GM23248 (cell line): ENCODE data around the gene MAFG. TPM values are rescaled to one million over a fixed set of nuclear protein-coding genes. Genes with fewer than 3 reads are reported as not detected.

Experiments used
- DNase-seq: peaks from one replicate; pipeline ENCODE4 v3.0.0-alpha.2; 2015
- H2AFZ ChIP-seq: fragments of 200-600 bp; sonication (generic); 2 replicates; pipeline ENCODE4 v1.6.1; 2016; ENCODE audit warnings: antibody characterized with exemption
- H3F3A ChIP-seq: fragments of 200-600 bp; sonication (generic); 2 replicates; pipeline ENCODE4 v1.6.1; 2016; ENCODE audit warnings: mild to moderate bottlenecking, antibody characterized with exemption, mixed run types; ENCODE audit not compliant: insufficient read depth
- H3K27ac ChIP-seq: fragments of 200-600 bp; sonication (generic); 2 replicates; pipeline ENCODE4 v1.5.1; 2016; ENCODE audit warnings: mild to moderate bottlenecking
- H3K27me3 ChIP-seq: fragments of 200-600 bp; sonication (generic); replicated peaks from 2 replicates; pipeline ENCODE4 v1.6.1; 2016; ENCODE audit warnings: mild to moderate bottlenecking; ENCODE audit not compliant: insufficient read depth
- H3K36me3 ChIP-seq: fragments of 200-600 bp; sonication (generic); 2 replicates; pipeline ENCODE4 v1.6.1; 2016; ENCODE audit warnings: low read depth, mild to moderate bottlenecking
- H3K4me1 ChIP-seq: fragments of 200-600 bp; sonication (generic); 2 replicates; pipeline ENCODE4 v1.6.1; 2016; ENCODE audit warnings: mild to moderate bottlenecking; ENCODE audit not compliant: insufficient read depth
- H3K4me2 ChIP-seq: fragments of 200-600 bp; sonication (generic); one replicate; pipeline ENCODE4 v1.6.1; 2016; ENCODE audit warnings: mild to moderate bottlenecking; ENCODE audit not compliant: unreplicated experiment
- H3K4me3 ChIP-seq: fragments of 200-600 bp; sonication (generic); 2 replicates; pipeline ENCODE4 v1.5.1; 2016; ENCODE audit warnings: mild to moderate bottlenecking
- H3K79me2 ChIP-seq: fragments of 200-600 bp; sonication (generic); 2 replicates; pipeline ENCODE4 v1.6.1; 2016; ENCODE audit warnings: mild to moderate bottlenecking; ENCODE audit not compliant: insufficient read depth
- H3K9ac ChIP-seq: fragments of 200-600 bp; sonication (generic); 2 replicates; pipeline ENCODE4 v1.6.1; 2016; ENCODE audit warnings: mild to moderate bottlenecking
- H3K9me2 ChIP-seq: fragments of 200-600 bp; sonication (generic); 2 replicates; pipeline ENCODE4 v1.6.1; 2016; ENCODE audit warnings: mixed run types, mild to moderate bottlenecking, moderate library complexity; ENCODE audit not compliant: insufficient read depth
- H3K9me3 ChIP-seq: fragments of 200-600 bp; sonication (generic); one replicate; pipeline ENCODE4 v1.6.1; 2017; ENCODE audit warnings: low read depth
- H4K20me1 ChIP-seq: fragments of 200-600 bp; sonication (generic); 2 replicates; pipeline ENCODE4 v1.6.0; 2016; ENCODE audit not compliant: insufficient read depth
- EZH2 ChIP-seq: fragments of 200-600 bp; sonication (generic); IDR thresholded peaks from 2 replicates; pipeline ENCODE4 v1.6.1; 2018; ENCODE audit warnings: antibody characterized with exemption, mild to moderate bottlenecking; ENCODE audit not compliant: insufficient read depth, poor library complexity, severe bottlenecking
- EZH2phosphoT487 ChIP-seq: fragments of 200-600 bp; sonication (generic); IDR thresholded peaks from 2 replicates; pipeline ENCODE4 v1.6.1; 2018; ENCODE audit warnings: antibody characterized with exemption, moderate library complexity, mild to moderate bottlenecking, low read depth; ENCODE audit not compliant: insufficient read depth
- WGBS, 2 experiments: methylation state at CpG; one replicate each; pipeline ENCODE4 v1.1.6; 2015 to 2017; ENCODE audit warnings: low lambda C conversion rate in 2 of 2, low coverage in 1 of 2; ENCODE audit errors: missing lambda C conversion rate in 2 of 2; 5-methylcytosine and 5-hydroxymethylcytosine counted together
- in situ Hi-C: fragments of 300-500 bp; cut with MboI; formaldehyde crosslinking; loops from 2 replicates; pipeline ENCODE4 v1.15.0; 2020
- polyA plus RNA-seq: library from polyadenylated mRNA; unstranded; fragments of >200 nt; fragmentation: Nextera tagmentation; extraction: Ambion mirVana; gene quantifications from 2 replicates; pipeline ENCODE4 v1.2.1, GENCODE V29; 2016
- total RNA-seq: library from RNA; depleted of rRNA; stranded (reverse); fragments of >200 nt; shearing (Covaris generic); gene quantifications from 2 replicates; pipeline ENCODE4 v1.2.3, GENCODE V29; 2014

Gene MAFG
- total and polyA plus RNA-seq, 2 experiments from 2014 or later, result 5.0 to 19.8 TPM

DNA sequence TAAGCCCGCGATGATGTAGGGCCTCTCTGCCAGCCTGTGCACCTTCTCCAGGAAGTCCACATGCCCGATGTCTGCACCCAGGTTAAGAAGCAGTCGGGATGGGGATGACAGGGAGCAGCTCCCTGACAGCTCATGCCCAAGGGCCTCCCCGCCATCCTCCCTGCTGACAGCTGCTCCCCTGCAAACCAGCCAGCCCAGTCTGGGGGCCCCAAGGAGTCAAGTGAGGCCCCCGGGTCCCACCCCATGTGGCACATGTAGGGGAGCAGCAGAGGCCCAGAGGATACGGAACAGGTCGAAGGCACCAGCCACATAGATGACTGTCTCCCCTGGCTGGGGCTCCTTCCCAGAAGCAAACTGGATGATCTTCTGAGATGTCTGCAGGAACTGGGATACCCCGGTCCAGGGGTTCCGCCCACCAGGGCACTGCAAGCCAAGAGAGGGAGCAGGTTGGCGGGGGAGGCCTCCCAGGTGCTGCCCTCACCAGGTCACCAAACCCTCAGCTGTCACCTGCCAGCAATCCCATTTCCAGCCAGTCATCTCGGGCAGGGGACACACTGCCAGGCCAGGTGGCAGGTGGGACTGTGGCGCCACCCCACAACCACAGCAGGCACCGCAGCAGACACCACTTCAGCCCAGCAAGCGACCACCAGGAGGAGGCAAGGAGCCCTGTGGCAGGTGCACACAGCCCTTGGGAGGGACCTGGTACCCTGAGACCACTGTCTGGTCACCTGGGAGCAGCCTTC, 20.9 kb downstream of the MAFG start:
- Histone ChIP-seq H3K4me1 (peaks cover 4% of the 10 kb centered on the region; the same call in 1 of the 2 replicates), H3K36me3 (no peaks in the 10 kb centered on the region), H3K27me3 (no peaks in the 10 kb centered on the region), H3F3A (no peaks in the 10 kb centered on the region), H4K20me1 (no peaks in the 10 kb centered on the region), H3K4me2 (no peak overlapping the region), H2AFZ (no peak overlapping the region), H3K4me3 (no peak overlapping the region), H3K9ac (no peak overlapping the region), H3K27ac (no peak overlapping the region), H3K9me3 (no peaks in the 10 kb centered on the region), H3K9me2 (no peaks in the 10 kb centered on the region), H3K79me2 (no peaks in the 10 kb centered on the region)
- no peak for TF ChIP-seq EZH2phosphoT487
- no peak for TF ChIP-seq EZH2
- in situ Hi-C loops, result no loop called here
- WGBS, 2 experiments, result 88% methylated on average over 14 to 15 of the region's 15 CpGs
- DNase-seq, result no peak

DNA sequence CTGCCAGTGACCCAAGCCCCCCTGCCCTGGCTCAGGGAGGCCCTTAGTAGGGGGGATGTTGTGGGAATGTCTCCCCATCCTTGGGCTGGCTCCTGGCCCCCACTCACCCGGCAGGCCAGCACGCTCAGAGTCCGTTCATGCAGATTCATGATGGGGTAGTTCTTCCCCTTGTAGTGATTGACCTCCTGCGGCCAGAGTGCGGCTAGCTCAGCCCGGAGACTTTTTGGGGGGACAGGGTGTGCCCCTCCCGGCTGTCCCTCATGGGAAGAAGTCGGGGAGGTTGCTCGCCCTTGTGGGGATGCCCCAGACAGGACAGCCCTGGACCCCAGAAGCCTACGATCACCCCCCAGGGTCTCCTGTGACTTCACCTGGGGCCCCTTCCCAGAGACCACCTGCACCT, 21.5 kb downstream of the MAFG start:
- peaks cover 4% of the 10 kb centered on the region; the same call in 1 of the 2 replicates for H3K4me1 ChIP-seq
- no peak overlapping the region for H3K4me2 ChIP-seq
- TF ChIP-seq EZH2phosphoT487, result no peak
- no peak for TF ChIP-seq EZH2
- no peak overlapping the region for H2AFZ ChIP-seq
- H3K27ac ChIP-seq, result no peak overlapping the region
- no peaks in the 10 kb centered on the region for H3K9me2 ChIP-seq
- H3F3A ChIP-seq, result no peaks in the 10 kb centered on the region
- H3K27me3 ChIP-seq, result no peaks in the 10 kb centered on the region
- DNase-seq, result no peak
- H3K79me2 ChIP-seq, result no peaks in the 10 kb centered on the region
- no peak overlapping the region for H3K9ac ChIP-seq
- H3K9me3 ChIP-seq, result no peaks in the 10 kb centered on the region
- in situ Hi-C loops, result no loop called here
- 85 to 92% methylated on average over 10 of the region's 10 CpGs for WGBS, 2 experiments
- no peak overlapping the region for H3K4me3 ChIP-seq
- no peaks in the 10 kb centered on the region for H4K20me1 ChIP-seq
- H3K36me3 ChIP-seq, result no peaks in the 10 kb centered on the region

DNA sequence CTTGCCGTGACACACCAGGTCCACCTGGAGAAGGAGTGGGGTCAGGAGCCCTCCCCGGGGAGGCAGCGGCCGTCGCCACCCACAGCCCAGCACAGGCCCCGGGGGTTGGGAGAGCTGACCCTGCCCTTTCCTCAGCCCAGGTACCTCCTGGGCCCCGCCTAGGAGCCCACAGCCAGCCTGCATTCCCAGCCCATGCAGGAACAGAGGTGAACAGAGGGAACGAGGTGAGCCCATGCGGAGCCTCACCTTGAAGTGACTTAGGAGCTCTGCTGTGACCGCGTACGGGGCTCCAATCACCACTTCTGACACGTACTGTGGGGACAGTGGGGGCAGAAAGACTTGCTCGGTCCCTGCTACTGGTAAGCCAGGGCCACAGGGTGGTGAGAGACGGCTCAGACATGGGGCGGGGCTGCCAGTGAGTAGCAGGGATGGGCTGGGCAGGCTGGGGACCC, 22.1 kb downstream of the MAFG start:
- no peaks in the 10 kb centered on the region for H3K9me2 ChIP-seq
- in situ Hi-C loops, result no loop called here
- no peaks in the 10 kb centered on the region for H3K9me3 ChIP-seq
- no peak overlapping the region for H3K4me2 ChIP-seq
- H3K36me3 ChIP-seq, result no peaks in the 10 kb centered on the region
- peaks cover 3% of the 10 kb centered on the region; the same call in 1 of the 2 replicates for H3K4me1 ChIP-seq
- H2AFZ ChIP-seq, result no peak overlapping the region
- no peak overlapping the region for H3K4me3 ChIP-seq
- no peaks in the 10 kb centered on the region for H4K20me1 ChIP-seq
- DNase-seq, result no peak
- H3K27me3 ChIP-seq, result no peaks in the 10 kb centered on the region
- WGBS, 2 experiments, result 90 to 91% methylated on average over 16 of the region's 16 CpGs
- no peak for TF ChIP-seq EZH2
- TF ChIP-seq EZH2phosphoT487, result no peak
- no peaks in the 10 kb centered on the region for H3K79me2 ChIP-seq
- no peak overlapping the region for H3K27ac ChIP-seq
- no peak overlapping the region for H3K9ac ChIP-seq
- H3F3A ChIP-seq, result peaks cover under 1% of the 10 kb centered on the region

DNA sequence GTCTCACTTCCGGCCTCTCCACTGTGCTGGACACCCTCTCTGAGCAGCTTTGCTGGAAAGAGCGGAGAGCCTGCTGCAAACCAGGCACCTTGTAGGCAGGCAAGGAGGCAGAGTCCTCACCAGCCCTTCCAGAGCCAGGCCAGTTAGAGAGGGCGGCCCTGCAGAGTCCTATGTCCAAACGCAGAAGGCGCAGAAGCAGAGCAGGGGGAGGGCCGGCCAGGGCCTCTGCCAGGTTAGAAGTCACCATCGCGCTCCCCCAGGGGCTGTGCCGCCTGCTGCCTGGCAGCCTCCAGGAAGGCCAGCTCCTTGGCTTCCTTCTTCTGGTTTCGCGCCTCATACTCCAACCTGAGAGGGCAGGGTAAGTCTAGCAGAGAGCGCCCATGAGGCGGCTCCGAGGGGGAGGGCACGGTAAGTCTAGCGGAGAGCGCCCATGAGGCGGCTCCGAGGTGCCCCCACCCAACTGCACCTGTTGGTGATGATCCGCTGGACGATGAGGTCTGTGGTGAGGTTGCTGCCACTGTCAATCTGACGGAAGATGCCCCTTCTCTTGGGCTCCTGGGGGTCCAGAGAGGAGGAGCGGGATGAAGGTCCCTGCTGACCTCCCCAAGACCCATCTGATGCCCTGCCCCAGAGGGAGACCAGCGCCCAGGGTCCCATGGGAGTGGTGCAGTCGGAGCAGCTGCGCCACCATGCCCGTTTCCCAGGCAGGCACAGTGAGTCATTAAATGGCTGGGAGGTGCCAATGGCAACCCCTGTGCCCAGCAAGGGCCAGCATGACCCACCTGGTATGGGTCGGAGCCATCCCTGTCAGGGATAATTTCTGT, 22.7 kb downstream of the MAFG start:
- no peaks in the 10 kb centered on the region for H3K36me3 ChIP-seq
- no peak overlapping the region for H3K4me3 ChIP-seq
- no peaks in the 10 kb centered on the region for H3K9me3 ChIP-seq
- no peaks in the 10 kb centered on the region for H3K9me2 ChIP-seq
- TF ChIP-seq EZH2, result no peak
- TF ChIP-seq EZH2phosphoT487, result no peak
- in situ Hi-C loops, result no loop called here
- H2AFZ ChIP-seq, result no peak overlapping the region
- H3K27ac ChIP-seq, result no peak overlapping the region
- H3K27me3 ChIP-seq, result no peaks in the 10 kb centered on the region
- H4K20me1 ChIP-seq, result no peaks in the 10 kb centered on the region
- DNase-seq, result no peak
- WGBS, 2 experiments, result 90 to 91% methylated on average over 25 to 28 of the region's 28 CpGs
- H3K79me2 ChIP-seq, result no peaks in the 10 kb centered on the region
- H3K9ac ChIP-seq, result no peak overlapping the region
- no peaks in the 10 kb centered on the region for H3K4me1 ChIP-seq
- H3F3A ChIP-seq, result peaks cover 7% of the 10 kb centered on the region
- no peak overlapping the region for H3K4me2 ChIP-seq
